Measurements from ENCODE around the gene NFATC1.

The NFATC1 gene

GRCh38 chr18:79395761-79396404 lies at the start of gene NFATC1:
TSS of gene NFATC1 (plus strand) at chr18:79395930. CDS start at chr18:79396225, 295 bp downstream.
- DNase-seq = peak in 1 of 2 experiments; percentile 33

- DNase-seq = no peak
Observed at GRCh38 chr18:79345981-79346380, 49.7 kb upstream of the NFATC1 start.

- DNase-seq = no peak
Observed at GRCh38 chr18:79348066-79348465, 47.7 kb upstream of the NFATC1 start.

GRCh38 chr18:79352432-79352831 lies 43.3 kb upstream of the NFATC1 start:
- DNase-seq = no peak

- DNase-seq = no peak
Observed at GRCh38 chr18:79353267-79353666, 42.5 kb upstream of the NFATC1 start.

GRCh38 chr18:79354350-79354749 lies 41.4 kb upstream of the NFATC1 start:
- no peak for DNase-seq

GRCh38 chr18:79355433-79356335 lies 40.0 kb upstream of the NFATC1 start:
- no peak for DNase-seq

GRCh38 chr18:79356435-79356834 lies 39.3 kb upstream of the NFATC1 start:
- no peak for DNase-seq

GRCh38 chr18:79360933-79361332 lies 34.8 kb upstream of the NFATC1 start:
- no peak for DNase-seq

GRCh38 chr18:79361766-79362522 lies 33.8 kb upstream of the NFATC1 start:
- DNase-seq = no peak

GRCh38 chr18:79365701-79366100 lies 30.0 kb upstream of the NFATC1 start:
- DNase-seq = no peak

GRCh38 chr18:79366177-79367094 lies 29.3 kb upstream of the NFATC1 start:
- no peak for DNase-seq

GRCh38 chr18:79367480-79367879 lies 28.2 kb upstream of the NFATC1 start:
- no peak for DNase-seq

GRCh38 chr18:79367989-79368388 lies 27.7 kb upstream of the NFATC1 start:
- no peak for DNase-seq

- no peak for DNase-seq
Observed at GRCh38 chr18:79368681-79369080, 27.0 kb upstream of the NFATC1 start.

- no peak for DNase-seq
Observed at GRCh38 chr18:79371561-79372121, 24.1 kb upstream of the NFATC1 start.

GRCh38 chr18:79372461-79372860 lies 23.3 kb upstream of the NFATC1 start:
- no peak for DNase-seq

GRCh38 chr18:79372991-79373390 lies 22.7 kb upstream of the NFATC1 start:
- DNase-seq = no peak

GRCh38 chr18:79373736-79374135 lies 22.0 kb upstream of the NFATC1 start:
- no peak for DNase-seq

- DNase-seq = no peak
Observed at GRCh38 chr18:79374408-79375171, 21.1 kb upstream of the NFATC1 start.

Measured in SW 1271 (cell line).